Trophoblast cell (in vitro differentiated cells and primary cell): ENCODE data around the gene GPR148.

ENCODE experiments used
- DNase-seq, 2 donors: peaks; one replicate each; pipeline ENCODE4 v3.0.0-alpha.2; 2016
- H2AFZ ChIP-seq: 2 replicates; pipeline ENCODE4 v1.6.1; 2013; ENCODE audit warnings: low read length, moderate library complexity, mild to moderate bottlenecking; ENCODE audit not compliant: insufficient read depth, poor library complexity
- H2AK5ac ChIP-seq: 2 replicates; pipeline ENCODE4 v1.6.1; 2013; ENCODE audit warnings: mild to moderate bottlenecking, low read length
- H2BK120ac ChIP-seq: 2 replicates; pipeline ENCODE4 v1.6.1; 2013; ENCODE audit warnings: low read length, mild to moderate bottlenecking, moderate library complexity; ENCODE audit not compliant: insufficient read depth, poor library complexity
- H2BK12ac ChIP-seq: 2 replicates; pipeline ENCODE4 v1.6.1; 2013; ENCODE audit warnings: mild to moderate bottlenecking, low read length, moderate library complexity
- H2BK5ac ChIP-seq: 2 replicates; pipeline ENCODE4 v1.6.1; 2013; ENCODE audit warnings: low read length, low read depth, moderate library complexity, mild to moderate bottlenecking; ENCODE audit not compliant: poor library complexity
- H3K14ac ChIP-seq: 2 replicates; pipeline ENCODE4 v1.6.1; 2013; ENCODE audit warnings: mild to moderate bottlenecking, low read length
- H3K18ac ChIP-seq: 2 replicates; pipeline ENCODE4 v1.6.1; 2013; ENCODE audit warnings: mild to moderate bottlenecking, low read length
- H3K23ac ChIP-seq: 2 replicates; pipeline ENCODE4 v1.6.1; 2013; ENCODE audit warnings: low read length
- H3K27ac ChIP-seq: 2 replicates; pipeline ENCODE4 v1.5.1; 2013; ENCODE audit warnings: low read depth, mild to moderate bottlenecking, inconsistent platforms, low read length, moderate library complexity
- H3K27me3 ChIP-seq: 2 replicates; pipeline ENCODE4 v1.6.1; 2013; ENCODE audit warnings: inconsistent platforms, mild to moderate bottlenecking, low read length, moderate library complexity; ENCODE audit not compliant: insufficient read depth
- H3K36me3 ChIP-seq, 2 experiments: 1 replicate in 1 of 2; 2 replicates in 1 of 2; pipeline ENCODE4 v1.6.1; 2013; ENCODE audit warnings: low read length in 2 of 2, mild to moderate bottlenecking in 2 of 2, moderate library complexity in 1 of 2; ENCODE audit not compliant: insufficient read depth in 2 of 2, control insufficient read depth in 1 of 2
- H3K4ac ChIP-seq: 2 replicates; pipeline ENCODE4 v1.6.1; 2013; ENCODE audit warnings: low read depth, mild to moderate bottlenecking, low read length, moderate library complexity
- H3K4me1 ChIP-seq, 2 experiments: 1 replicate in 1 of 2; 2 replicates in 1 of 2; pipeline ENCODE4 v1.6.1; 2013; ENCODE audit warnings: low read length in 2 of 2, mild to moderate bottlenecking in 2 of 2, moderate library complexity in 1 of 2; ENCODE audit not compliant: insufficient read depth in 2 of 2, control insufficient read depth in 1 of 2
- H3K4me2 ChIP-seq: 2 replicates; pipeline ENCODE4 v1.6.1; 2013; ENCODE audit warnings: inconsistent platforms, mild to moderate bottlenecking, low read length, moderate library complexity
- H3K4me3 ChIP-seq: 2 replicates; pipeline ENCODE4 v1.5.1; 2013; ENCODE audit warnings: mild to moderate bottlenecking, low read depth, low read length, inconsistent platforms
- H3K79me1 ChIP-seq: one replicate; pipeline ENCODE4 v1.6.1; 2013; ENCODE audit warnings: low read length
- H3K79me2 ChIP-seq: 2 replicates; pipeline ENCODE4 v1.6.1; 2013; ENCODE audit warnings: low read length, mild to moderate bottlenecking; ENCODE audit not compliant: control insufficient read depth, insufficient read depth, poor library complexity
- H3K9ac ChIP-seq: 2 replicates; pipeline ENCODE4 v1.6.1; 2013; ENCODE audit warnings: mild to moderate bottlenecking, low read length
- H3K9me3 ChIP-seq: 2 replicates; pipeline ENCODE4 v1.6.1; 2013; ENCODE audit warnings: low read depth, mild to moderate bottlenecking, control low read depth, inconsistent platforms, low read length; ENCODE audit not compliant: insufficient read depth
- H4K12ac ChIP-seq: 2 replicates; pipeline ENCODE4 v1.6.1; 2013; ENCODE audit warnings: low read depth, mild to moderate bottlenecking, low read length, moderate library complexity
- H4K8ac ChIP-seq: 2 replicates; pipeline ENCODE4 v1.6.1; 2013; ENCODE audit warnings: low read depth, mild to moderate bottlenecking, low read length, moderate library complexity
- H4K91ac ChIP-seq: one replicate; pipeline ENCODE4 v1.6.1; 2013; ENCODE audit warnings: low read depth, mild to moderate bottlenecking, low read length, moderate library complexity
- WGBS: extraction: QIAGEN DNeasy Blood & Tissue Kit; methylation state at CpG from one replicate; pipeline ENCODE4 v1.1.7; 2013; ENCODE audit warnings: missing lambda C conversion rate; ENCODE audit not compliant: insufficient read length, insufficient coverage; ENCODE audit errors: extremely low coverage; 5-methylcytosine and 5-hydroxymethylcytosine counted together

The GPR148 gene

DNA sequence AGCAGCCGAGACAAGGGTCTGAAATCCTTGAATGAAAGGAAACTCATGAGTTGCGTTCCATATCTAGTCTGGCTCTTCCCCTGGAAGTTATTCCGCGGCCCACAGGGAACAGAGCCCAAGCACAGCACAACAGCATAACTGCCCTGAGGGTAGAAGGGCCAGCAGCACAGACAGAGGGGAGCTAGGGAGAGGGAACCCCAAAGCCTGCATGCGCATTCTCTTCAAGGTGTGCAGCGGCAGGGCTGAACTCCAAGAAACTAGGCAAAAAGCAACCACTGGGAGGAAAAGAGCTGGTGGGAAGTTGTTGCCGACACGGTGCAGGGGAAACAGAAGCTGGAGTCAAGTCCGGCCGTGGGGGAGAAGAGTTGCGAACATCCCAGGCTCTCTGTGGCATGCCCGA, 11.8 kb downstream of the GPR148 start:
- H2BK12ac ChIP-seq, result no peak overlapping the region
- no peak overlapping the region for H2AFZ ChIP-seq
- no peak overlapping the region for H4K91ac ChIP-seq
- H3K79me2 ChIP-seq, result no peaks in the 10 kb centered on the region
- no peak overlapping the region for H3K27ac ChIP-seq
- no peaks in the 10 kb centered on the region for H3K36me3 ChIP-seq
- no peak overlapping the region for H3K4me3 ChIP-seq
- H3K4ac ChIP-seq, result no peak overlapping the region
- no peaks in the 10 kb centered on the region for H3K79me1 ChIP-seq
- no peak overlapping the region for H3K4me2 ChIP-seq
- no peak overlapping the region for H3K23ac ChIP-seq
- no peak overlapping the region for H3K18ac ChIP-seq
- H3K4me1 ChIP-seq, result peaks cover 0 to 3% of the 10 kb centered on the region in 2 experiments
- WGBS, result no CpG with 5 or more reads among the region's 12 CpGs
- no peak overlapping the region for H3K14ac ChIP-seq
- H3K9me3 ChIP-seq, result no peaks in the 10 kb centered on the region
- H2BK5ac ChIP-seq, result no peak overlapping the region
- H2AK5ac ChIP-seq, result no peak overlapping the region
- no peak for DNase-seq
- no peak overlapping the region for H3K9ac ChIP-seq
- no peak overlapping the region for H4K8ac ChIP-seq
- H4K12ac ChIP-seq, result no peak overlapping the region
- H2BK120ac ChIP-seq, result no peak overlapping the region
- no peaks in the 10 kb centered on the region for H3K27me3 ChIP-seq

DNA sequence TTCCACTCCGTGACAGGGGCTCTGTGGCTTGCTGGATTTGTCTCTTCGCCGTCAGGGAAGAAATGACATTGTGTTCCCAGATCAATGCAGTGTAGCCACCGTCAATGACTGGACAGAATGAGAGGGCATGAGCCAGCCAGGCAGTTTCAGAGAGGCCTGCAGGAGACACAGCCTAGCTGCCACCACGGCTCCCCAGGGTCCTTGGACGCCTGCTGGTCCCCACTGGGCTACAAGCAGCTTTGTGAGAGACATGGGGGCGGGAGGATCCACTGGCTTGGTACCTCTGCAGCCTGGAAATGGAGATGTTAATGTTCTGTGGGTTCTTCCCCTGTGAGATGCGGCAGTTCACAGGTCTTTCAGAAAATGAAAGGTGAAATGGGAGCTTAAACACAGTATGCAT, 14.4 kb downstream of the GPR148 start:
- Histone ChIP-seq H3K27me3 (no peaks in the 10 kb centered on the region), H4K12ac (no peak overlapping the region), H2BK12ac (no peak overlapping the region), H3K79me1 (no peaks in the 10 kb centered on the region), H3K9ac (no peak overlapping the region), H3K4me3 (no peak overlapping the region), H3K27ac (no peak overlapping the region), H3K79me2 (no peaks in the 10 kb centered on the region), H2AK5ac (no peak overlapping the region), H2AFZ (no peak overlapping the region), H3K4me1 (peaks cover 0 to 3% of the 10 kb centered on the region in 2 experiments), H3K9me3 (no peaks in the 10 kb centered on the region), H3K4ac (no peak overlapping the region), H3K4me2 (no peak overlapping the region), H2BK120ac (no peak overlapping the region), H4K8ac (no peak overlapping the region), H3K36me3 (no peaks in the 10 kb centered on the region), H3K18ac (no peak overlapping the region), H3K14ac (no peak overlapping the region), H2BK5ac (no peak overlapping the region), H4K91ac (no peak overlapping the region), H3K23ac (no peak overlapping the region)
- no peak for DNase-seq
- WGBS, result no CpG with 5 or more reads among the region's 8 CpGs

DNA sequence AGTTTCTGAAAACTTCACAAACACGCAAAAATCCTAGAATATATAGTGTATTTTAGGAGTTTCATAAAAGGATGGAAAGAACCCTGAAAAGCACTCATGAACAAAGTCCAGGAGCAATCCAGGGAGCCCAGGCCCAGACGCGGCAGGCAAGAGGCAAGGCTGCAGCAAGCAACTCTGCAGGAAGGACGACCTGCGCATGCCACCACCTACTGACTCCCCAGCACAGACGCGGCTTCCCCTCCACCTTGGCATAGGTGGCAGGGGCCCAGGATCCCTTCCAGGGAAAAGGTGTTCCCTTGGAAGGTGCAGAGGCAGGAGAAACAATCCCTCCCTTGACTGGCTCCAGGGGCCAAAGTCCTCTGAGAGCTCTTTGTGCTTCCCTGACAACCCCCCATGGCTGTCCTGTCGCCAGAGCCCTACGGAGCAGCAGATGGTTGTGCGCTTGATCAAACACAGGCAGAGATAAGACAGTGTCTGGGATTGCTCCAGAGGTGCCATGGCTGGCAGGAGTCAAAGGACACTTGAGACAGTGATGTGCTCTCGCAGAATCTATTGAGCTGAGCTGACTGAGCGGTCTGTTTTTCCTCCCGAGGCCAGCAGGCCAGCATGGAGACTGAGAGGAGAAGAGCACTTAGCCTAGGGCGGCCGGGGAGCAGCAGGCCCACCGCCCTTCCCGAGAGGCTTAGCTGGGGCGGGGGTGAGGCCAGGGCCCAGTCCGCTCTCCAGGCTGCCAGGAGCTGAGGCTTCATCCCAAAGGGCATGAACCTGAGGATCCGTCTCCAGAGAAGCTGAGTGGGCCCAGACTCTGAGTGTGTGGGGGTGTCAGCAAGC, 15.6 kb downstream of the GPR148 start:
- Histone ChIP-seq H3K23ac (no peak overlapping the region), H3K4me1 (peaks cover 0 to 3% of the 10 kb centered on the region in 2 experiments), H3K4ac (no peak overlapping the region), H3K9me3 (no peaks in the 10 kb centered on the region), H4K12ac (no peak overlapping the region), H2AK5ac (no peak overlapping the region), H3K27ac (no peak overlapping the region), H4K91ac (no peak overlapping the region), H2BK120ac (no peak overlapping the region), H3K79me2 (no peaks in the 10 kb centered on the region), H3K27me3 (no peaks in the 10 kb centered on the region), H3K79me1 (no peaks in the 10 kb centered on the region), H3K36me3 (no peaks in the 10 kb centered on the region), H3K4me2 (no peak overlapping the region), H3K18ac (no peak overlapping the region), H3K14ac (no peak overlapping the region), H2AFZ (no peak overlapping the region), H2BK5ac (no peak overlapping the region), H3K9ac (no peak overlapping the region), H4K8ac (no peak overlapping the region), H2BK12ac (no peak overlapping the region), H3K4me3 (no peak overlapping the region)
- no CpG with 5 or more reads among the region's 20 CpGs for WGBS
- no peak for DNase-seq

DNA sequence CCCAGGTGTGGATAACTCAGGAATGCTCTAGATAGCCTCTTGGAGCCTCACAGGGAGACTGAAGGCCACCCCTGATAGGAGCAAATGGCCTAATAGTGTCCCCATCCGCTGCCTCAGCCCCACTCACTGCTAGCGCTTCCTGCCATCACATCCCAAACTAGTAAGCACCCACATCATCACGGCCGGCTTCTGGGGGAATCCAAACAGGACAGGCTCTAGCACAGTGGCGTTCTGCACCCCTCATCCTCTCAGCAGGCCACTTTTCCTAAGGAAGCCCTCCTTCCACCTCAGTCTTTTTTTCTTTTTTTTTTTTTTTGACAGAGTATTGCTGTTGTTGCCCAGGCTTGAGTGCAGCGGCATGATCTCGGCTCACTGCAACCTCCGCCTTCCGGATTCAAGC, 20.2 kb downstream of the GPR148 start:
- Histone ChIP-seq H3K4me2 (no peak overlapping the region), H2BK12ac (no peak overlapping the region), H3K9me3 (no peaks in the 10 kb centered on the region), H3K27me3 (no peaks in the 10 kb centered on the region), H3K27ac (no peak overlapping the region), H3K18ac (no peak overlapping the region), H4K91ac (no peak overlapping the region), H2BK5ac (no peak overlapping the region), H4K12ac (no peak overlapping the region), H3K4me3 (no peak overlapping the region), H3K79me1 (no peaks in the 10 kb centered on the region), H2AFZ (no peak overlapping the region), H3K9ac (peak overlapping the region; percentile 26), H2AK5ac (no peak overlapping the region), H3K79me2 (no peaks in the 10 kb centered on the region), H3K4me1 (peaks cover 0 to 3% of the 10 kb centered on the region in 2 experiments), H2BK120ac (no peak overlapping the region), H4K8ac (no peak overlapping the region), H3K4ac (no peak overlapping the region), H3K23ac (no peak overlapping the region), H3K14ac (no peak overlapping the region), H3K36me3 (no peaks in the 10 kb centered on the region)
- DNase-seq, result no peak
- WGBS, result no CpG with 5 or more reads among the region's 9 CpGs
